ENCODE data around the gene ITPKC.

GRCh38 chr19:40713939-40714338, 3.0 kb upstream of the ITPKC start:
- TF ChIP-seq YY1 (IDR thresholded peaks at IDR 0.05; ENCODE audit: insufficient read depth, insufficient read length) (no peak), ZNF274 (IDR thresholded peaks at IDR 0.05; ENCODE audit: low read depth, low read length) (no peak)
